ENCODE data around the gene CLCF1. TPM values are rescaled to one million over a fixed set of nuclear protein-coding genes. Genes with fewer than 3 reads are reported as not detected.

The CLCF1 gene
- total RNA-seq, 6 experiments from 2014 or later: 8.9 to 12.8 (median 10.5) TPM

- Mint-ChIP-seq H3K4me3 (peak overlapping the region; percentile 38), H3K9me3 (no peaks in the 10 kb centered on the region), H3K27me3 (ENCODE audit: insufficient read depth) (peaks cover 4% of the 10 kb centered on the region), H3K4me1 (ENCODE audit: low read depth) (peaks cover 34% of the 10 kb centered on the region), H3K27ac (no peak overlapping the region), H3K36me3 (ENCODE audit: low read depth) (no peaks in the 10 kb centered on the region)
- TF ChIP-seq CTCF (IDR thresholded peaks at IDR 0.05): peak; percentile 70
- no peak for DNase-seq
Observed at GRCh38 chr11:67389477-67389876, 16.1 kb upstream of the CLCF1 start.

- H3K9me3 Mint-ChIP-seq: no peaks in the 10 kb centered on the region
- peaks cover 34% of the 10 kb centered on the region for H3K4me1 Mint-ChIP-seq (ENCODE audit: low read depth)
- H3K27me3 Mint-ChIP-seq (ENCODE audit: insufficient read depth): peaks cover 4% of the 10 kb centered on the region
- H3K4me3 Mint-ChIP-seq: no peak overlapping the region
- H3K27ac Mint-ChIP-seq: no peak overlapping the region
- no peak for TF ChIP-seq CTCF (IDR thresholded peaks at IDR 0.05)
- DNase-seq: no peak
- H3K36me3 Mint-ChIP-seq (ENCODE audit: low read depth): no peaks in the 10 kb centered on the region
Observed at GRCh38 chr11:67387518-67387917, 14.1 kb upstream of the CLCF1 start.

- no peak for TF ChIP-seq CTCF (IDR thresholded peaks at IDR 0.05)
- H3K27ac Mint-ChIP-seq: no peak overlapping the region
- peaks cover 36% of the 10 kb centered on the region for H3K4me1 Mint-ChIP-seq (ENCODE audit: low read depth)
- peaks cover 4% of the 10 kb centered on the region for H3K27me3 Mint-ChIP-seq (ENCODE audit: insufficient read depth)
- no peaks in the 10 kb centered on the region for H3K9me3 Mint-ChIP-seq
- H3K36me3 Mint-ChIP-seq (ENCODE audit: low read depth): no peaks in the 10 kb centered on the region
- no peak overlapping the region for H3K4me3 Mint-ChIP-seq
- no peak for DNase-seq
Observed at GRCh38 chr11:67387069-67387468, 13.7 kb upstream of the CLCF1 start.

- Mint-ChIP-seq H3K27me3 (ENCODE audit: insufficient read depth) (peaks cover 4% of the 10 kb centered on the region), H3K4me1 (ENCODE audit: low read depth) (peaks cover 43% of the 10 kb centered on the region), H3K36me3 (ENCODE audit: low read depth) (no peaks in the 10 kb centered on the region), H3K9me3 (no peaks in the 10 kb centered on the region), H3K4me3 (no peak overlapping the region), H3K27ac (no peak overlapping the region)
- peak; percentile 39 for DNase-seq
- TF ChIP-seq CTCF (IDR thresholded peaks at IDR 0.05): no peak
Observed at GRCh38 chr11:67384851-67385366, 11.5 kb upstream of the CLCF1 start.

GRCh38 chr11:67382276-67383136 lies 9.1 kb upstream of the CLCF1 start:
- no peak overlapping the region for H3K27ac Mint-ChIP-seq
- peaks cover 51% of the 10 kb centered on the region for H3K4me1 Mint-ChIP-seq (ENCODE audit: low read depth)
- peak; percentile 95 for TF ChIP-seq CTCF (IDR thresholded peaks at IDR 0.05)
- peaks cover 2% of the 10 kb centered on the region for H3K27me3 Mint-ChIP-seq (ENCODE audit: insufficient read depth)
- no peaks in the 10 kb centered on the region for H3K9me3 Mint-ChIP-seq
- DNase-seq: peak; percentile 66
- no peak overlapping the region for H3K4me3 Mint-ChIP-seq
- H3K36me3 Mint-ChIP-seq (ENCODE audit: low read depth): no peaks in the 10 kb centered on the region

All from HFFc6 (cell line).